Activated naive CD4-positive, alpha-beta T cell treated with anti-CD3 and anti-CD28 coated beads, Interleukin-2, amount 10 ng/mL, durations not matched to agents 7 days and 5 days (primary cell): Measurements from ENCODE around the gene DNER.

Experiments used
- CTCF ChIA-PET: fragments of 350-600 bp; sonication (Branson Sonifier 250); formaldehyde crosslinking; loops from one replicate; lab custom pipeline; 2021; ENCODE audit warnings: antibody characterized with exemption; lab: Charles Lee
- DNase-seq: peaks from one replicate; pipeline ENCODE4 v3.0.0-alpha.2; 2020
- H3K27ac Mint-ChIP-seq: one replicate; pipeline ENCODE4 v1.8.0; 2021; ENCODE audit warnings: mild to moderate bottlenecking, moderate library complexity, mixed read lengths
- H3K27me3 Mint-ChIP-seq: one replicate; pipeline ENCODE4 v1.8.0; 2021; ENCODE audit warnings: mild to moderate bottlenecking, mixed read lengths
- H3K36me3 Mint-ChIP-seq: one replicate; pipeline ENCODE4 v1.8.0; 2021; ENCODE audit warnings: mixed read lengths
- H3K4me1 Mint-ChIP-seq: one replicate; pipeline ENCODE4 v1.8.0; 2021; ENCODE audit warnings: mixed read lengths
- H3K4me3 Mint-ChIP-seq: one replicate; pipeline ENCODE4 v1.8.0; 2021; ENCODE audit warnings: mild to moderate bottlenecking, moderate library complexity, mixed read lengths
- H3K9me3 Mint-ChIP-seq: one replicate; pipeline ENCODE4 v1.8.0; 2021; ENCODE audit warnings: mixed read lengths

DNER gene

GRCh38 chr2:229409751-229410181 lies 304.6 kb downstream of the DNER start:
- H3K4me1 Mint-ChIP-seq, result no peaks in the 10 kb centered on the region
- H3K9me3 Mint-ChIP-seq, result no peaks in the 10 kb centered on the region
- DNase-seq, result no peak
- no peak overlapping the region for H3K27ac Mint-ChIP-seq
- no peaks in the 10 kb centered on the region for H3K36me3 Mint-ChIP-seq
- H3K4me3 Mint-ChIP-seq, result no peak overlapping the region
- H3K27me3 Mint-ChIP-seq, result no peaks in the 10 kb centered on the region
- CTCF ChIA-PET, result no interaction called here

- no peak for DNase-seq
- Mint-ChIP-seq H3K27me3 (no peaks in the 10 kb centered on the region), H3K4me3 (no peak overlapping the region), H3K27ac (no peak overlapping the region), H3K4me1 (no peaks in the 10 kb centered on the region), H3K36me3 (no peaks in the 10 kb centered on the region), H3K9me3 (no peaks in the 10 kb centered on the region)
- CTCF ChIA-PET, result no interaction called here
These were observed 305.4 kb downstream of the DNER start for GRCh38 chr2:229408962-229409361.

- Mint-ChIP-seq H3K36me3 (no peaks in the 10 kb centered on the region), H3K27me3 (no peaks in the 10 kb centered on the region), H3K27ac (no peak overlapping the region), H3K4me1 (no peaks in the 10 kb centered on the region), H3K4me3 (no peak overlapping the region), H3K9me3 (no peaks in the 10 kb centered on the region)
- CTCF ChIA-PET, result no interaction called here
- no peak for DNase-seq
These were observed 306.0 kb downstream of the DNER start for GRCh38 chr2:229408356-229408755.

GRCh38 chr2:229407170-229407569 lies 307.2 kb downstream of the DNER start:
- Mint-ChIP-seq H3K36me3 (no peaks in the 10 kb centered on the region), H3K9me3 (no peaks in the 10 kb centered on the region), H3K4me1 (no peaks in the 10 kb centered on the region), H3K4me3 (no peak overlapping the region), H3K27ac (no peak overlapping the region), H3K27me3 (no peaks in the 10 kb centered on the region)
- CTCF ChIA-PET, result no interaction called here
- no peak for DNase-seq

GRCh38 chr2:229405796-229406195 lies 308.6 kb downstream of the DNER start:
- no peaks in the 10 kb centered on the region for H3K4me1 Mint-ChIP-seq
- no peak for DNase-seq
- no peaks in the 10 kb centered on the region for H3K27me3 Mint-ChIP-seq
- no peaks in the 10 kb centered on the region for H3K9me3 Mint-ChIP-seq
- no peaks in the 10 kb centered on the region for H3K36me3 Mint-ChIP-seq
- H3K27ac Mint-ChIP-seq, result no peak overlapping the region
- H3K4me3 Mint-ChIP-seq, result no peak overlapping the region
- CTCF ChIA-PET, result interaction anchor here (0.7 kb wide), 1 partner anchor 11 kb away, joined by 3 read pairs; no protein-coding TSS in a partner anchor

GRCh38 chr2:229403296-229403695 lies 311.1 kb downstream of the DNER start:
- CTCF ChIA-PET, result no interaction called here
- DNase-seq, result no peak
- no peak overlapping the region for H3K4me3 Mint-ChIP-seq
- no peaks in the 10 kb centered on the region for H3K36me3 Mint-ChIP-seq
- no peak overlapping the region for H3K27ac Mint-ChIP-seq
- H3K9me3 Mint-ChIP-seq, result no peaks in the 10 kb centered on the region
- H3K4me1 Mint-ChIP-seq, result no peaks in the 10 kb centered on the region
- H3K27me3 Mint-ChIP-seq, result no peaks in the 10 kb centered on the region

GRCh38 chr2:229401171-229401865 lies 313.0 kb downstream of the DNER start:
- H3K36me3 Mint-ChIP-seq, result no peaks in the 10 kb centered on the region
- no peak overlapping the region for H3K4me3 Mint-ChIP-seq
- no peak for DNase-seq
- no peak overlapping the region for H3K27ac Mint-ChIP-seq
- H3K9me3 Mint-ChIP-seq, result peaks cover 9% of the 10 kb centered on the region
- H3K4me1 Mint-ChIP-seq, result no peaks in the 10 kb centered on the region
- H3K27me3 Mint-ChIP-seq, result no peaks in the 10 kb centered on the region
- CTCF ChIA-PET, result no interaction called here

GRCh38 chr2:229393926-229394325 lies 320.4 kb downstream of the DNER start:
- Mint-ChIP-seq H3K4me1 (no peaks in the 10 kb centered on the region), H3K27ac (no peak overlapping the region), H3K36me3 (no peaks in the 10 kb centered on the region), H3K4me3 (no peak overlapping the region), H3K9me3 (peaks cover 20% of the 10 kb centered on the region), H3K27me3 (no peaks in the 10 kb centered on the region)
- DNase-seq, result no peak
- CTCF ChIA-PET, result no interaction called here

- Mint-ChIP-seq H3K27me3 (no peaks in the 10 kb centered on the region), H3K4me1 (no peaks in the 10 kb centered on the region), H3K36me3 (no peaks in the 10 kb centered on the region), H3K27ac (no peak overlapping the region), H3K9me3 (peaks cover 20% of the 10 kb centered on the region), H3K4me3 (no peak overlapping the region)
- DNase-seq, result no peak
- CTCF ChIA-PET, result no interaction called here
These were observed 322.2 kb downstream of the DNER start for GRCh38 chr2:229392196-229392595.

- Mint-ChIP-seq H3K36me3 (no peaks in the 10 kb centered on the region), H3K4me1 (no peaks in the 10 kb centered on the region), H3K27me3 (no peaks in the 10 kb centered on the region), H3K4me3 (no peak overlapping the region), H3K27ac (no peak overlapping the region), H3K9me3 (peaks cover 34% of the 10 kb centered on the region)
- CTCF ChIA-PET, result no interaction called here
- no peak for DNase-seq
These were observed 325.6 kb downstream of the DNER start for GRCh38 chr2:229388731-229389130.

GRCh38 chr2:229387866-229388265 lies 326.5 kb downstream of the DNER start:
- no peaks in the 10 kb centered on the region for H3K4me1 Mint-ChIP-seq
- no peak for DNase-seq
- H3K27ac Mint-ChIP-seq, result no peak overlapping the region
- peaks cover 41% of the 10 kb centered on the region for H3K9me3 Mint-ChIP-seq
- H3K27me3 Mint-ChIP-seq, result no peaks in the 10 kb centered on the region
- no peak overlapping the region for H3K4me3 Mint-ChIP-seq
- H3K36me3 Mint-ChIP-seq, result no peaks in the 10 kb centered on the region
- CTCF ChIA-PET, result no interaction called here

GRCh38 chr2:229380101-229380625 lies 334.2 kb downstream of the DNER start:
- no peaks in the 10 kb centered on the region for H3K4me1 Mint-ChIP-seq
- no peak overlapping the region for H3K27ac Mint-ChIP-seq
- peaks cover 25% of the 10 kb centered on the region for H3K9me3 Mint-ChIP-seq
- CTCF ChIA-PET, result no interaction called here
- no peak for DNase-seq
- H3K36me3 Mint-ChIP-seq, result no peaks in the 10 kb centered on the region
- H3K27me3 Mint-ChIP-seq, result no peaks in the 10 kb centered on the region
- no peak overlapping the region for H3K4me3 Mint-ChIP-seq

GRCh38 chr2:229378386-229378785 lies 336.0 kb downstream of the DNER start:
- Mint-ChIP-seq H3K4me3 (no peak overlapping the region), H3K36me3 (no peaks in the 10 kb centered on the region), H3K4me1 (no peaks in the 10 kb centered on the region), H3K27me3 (no peaks in the 10 kb centered on the region), H3K9me3 (peaks cover 8% of the 10 kb centered on the region), H3K27ac (no peak overlapping the region)
- CTCF ChIA-PET, result no interaction called here
- no peak for DNase-seq

GRCh38 chr2:229376866-229377265 lies 337.5 kb downstream of the DNER start:
- CTCF ChIA-PET, result no interaction called here
- H3K9me3 Mint-ChIP-seq, result peaks cover 3% of the 10 kb centered on the region
- no peak for DNase-seq
- H3K27me3 Mint-ChIP-seq, result no peaks in the 10 kb centered on the region
- H3K4me1 Mint-ChIP-seq, result no peaks in the 10 kb centered on the region
- H3K27ac Mint-ChIP-seq, result no peak overlapping the region
- no peaks in the 10 kb centered on the region for H3K36me3 Mint-ChIP-seq
- no peak overlapping the region for H3K4me3 Mint-ChIP-seq

- H3K4me1 Mint-ChIP-seq, result no peaks in the 10 kb centered on the region
- no peaks in the 10 kb centered on the region for H3K27me3 Mint-ChIP-seq
- no peaks in the 10 kb centered on the region for H3K36me3 Mint-ChIP-seq
- no peak overlapping the region for H3K27ac Mint-ChIP-seq
- peaks cover 3% of the 10 kb centered on the region for H3K9me3 Mint-ChIP-seq
- CTCF ChIA-PET, result no interaction called here
- DNase-seq, result no peak
- H3K4me3 Mint-ChIP-seq, result no peak overlapping the region
These were observed 339.1 kb downstream of the DNER start for GRCh38 chr2:229375251-229375650.
